Activated CD8-positive, alpha-beta memory T cell treated with anti-CD3 and anti-CD28 coated beads, Interleukin-2, amount 50 U/mL, for 48 hours (primary cell): ENCODE data around the gene CGB8.
A peak's percentile ranks its signal among the peaks of the same experiment; 100 is the strongest.
"Not testable (repeated sequence)": the region's sequence is repeated elsewhere in the genome, so short reads cannot be mapped to it uniquely, and the experiment has no call there.

Source experiments
- DNase-seq: peaks from one replicate; pipeline ENCODE4 v3.0.0-alpha.2; 2020

CGB8 gene

DNA sequence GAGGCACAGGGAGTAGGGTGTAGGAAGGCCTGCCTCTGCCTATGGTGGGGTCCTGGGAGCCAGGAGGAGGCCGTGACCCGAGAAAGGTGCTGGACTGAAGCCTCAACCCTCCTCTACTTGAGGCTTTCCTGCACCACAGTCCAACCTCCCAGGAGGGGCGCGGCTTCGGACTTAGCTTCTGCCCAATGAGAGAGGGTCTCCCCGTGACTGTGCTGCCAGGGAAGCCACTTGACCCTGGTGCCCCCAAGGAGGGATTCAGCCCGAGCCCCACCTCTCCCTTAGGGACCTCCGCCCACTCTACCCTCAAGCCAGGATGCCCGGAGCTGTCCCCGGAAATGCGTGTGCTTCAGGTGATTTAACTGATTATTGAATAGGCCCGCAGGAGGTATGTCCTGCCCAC is at the start of gene CGB8:
Gene CGB8 (minus strand): TSS at position 101 of the 400 bp plus-strand sequence. CDS start 372 bp downstream, outside the sequence.
- DNase-seq = not testable (repeated sequence)

DNA sequence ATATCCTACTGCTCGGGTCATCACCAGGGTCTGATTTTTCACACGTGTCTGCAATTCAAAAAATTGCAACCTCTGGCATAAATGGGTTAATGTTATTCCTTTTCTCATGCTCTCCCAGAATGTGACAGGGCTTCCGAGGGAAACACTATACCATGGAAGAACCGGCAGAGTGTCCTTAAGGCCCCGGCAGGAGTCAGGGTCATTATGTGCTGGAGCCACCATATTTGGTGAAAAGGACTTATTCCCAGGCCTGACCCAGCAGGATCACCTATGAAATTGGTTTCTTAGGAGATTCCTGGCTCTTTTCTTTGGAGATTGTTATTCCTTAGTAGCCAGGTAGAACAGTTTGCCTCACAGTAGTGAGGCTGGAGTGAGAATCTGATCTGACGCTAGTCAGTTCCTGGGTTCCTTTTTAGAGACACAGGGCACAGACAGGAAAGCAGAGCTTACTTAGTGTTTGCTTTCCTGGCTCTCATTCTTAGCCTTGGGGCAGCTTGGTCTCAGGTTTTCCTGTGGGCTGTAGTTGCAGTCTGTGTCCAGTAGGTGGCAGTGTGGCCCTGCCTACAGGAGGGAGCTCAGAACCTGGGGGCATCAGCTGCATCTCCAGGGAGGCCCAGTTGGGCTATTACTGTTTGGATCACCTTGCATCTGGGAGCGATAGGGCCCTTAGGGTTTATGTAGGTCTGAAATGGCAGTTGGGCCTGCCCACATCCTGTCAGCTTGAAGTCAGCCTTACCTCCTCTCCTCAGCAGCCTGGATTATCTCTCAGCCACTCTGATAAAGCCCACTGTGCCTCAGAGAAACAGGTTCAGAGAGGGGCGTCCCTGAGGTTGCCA is 48.8 kb upstream of the CGB8 start:
- peak; percentile 84 for DNase-seq

DNA sequence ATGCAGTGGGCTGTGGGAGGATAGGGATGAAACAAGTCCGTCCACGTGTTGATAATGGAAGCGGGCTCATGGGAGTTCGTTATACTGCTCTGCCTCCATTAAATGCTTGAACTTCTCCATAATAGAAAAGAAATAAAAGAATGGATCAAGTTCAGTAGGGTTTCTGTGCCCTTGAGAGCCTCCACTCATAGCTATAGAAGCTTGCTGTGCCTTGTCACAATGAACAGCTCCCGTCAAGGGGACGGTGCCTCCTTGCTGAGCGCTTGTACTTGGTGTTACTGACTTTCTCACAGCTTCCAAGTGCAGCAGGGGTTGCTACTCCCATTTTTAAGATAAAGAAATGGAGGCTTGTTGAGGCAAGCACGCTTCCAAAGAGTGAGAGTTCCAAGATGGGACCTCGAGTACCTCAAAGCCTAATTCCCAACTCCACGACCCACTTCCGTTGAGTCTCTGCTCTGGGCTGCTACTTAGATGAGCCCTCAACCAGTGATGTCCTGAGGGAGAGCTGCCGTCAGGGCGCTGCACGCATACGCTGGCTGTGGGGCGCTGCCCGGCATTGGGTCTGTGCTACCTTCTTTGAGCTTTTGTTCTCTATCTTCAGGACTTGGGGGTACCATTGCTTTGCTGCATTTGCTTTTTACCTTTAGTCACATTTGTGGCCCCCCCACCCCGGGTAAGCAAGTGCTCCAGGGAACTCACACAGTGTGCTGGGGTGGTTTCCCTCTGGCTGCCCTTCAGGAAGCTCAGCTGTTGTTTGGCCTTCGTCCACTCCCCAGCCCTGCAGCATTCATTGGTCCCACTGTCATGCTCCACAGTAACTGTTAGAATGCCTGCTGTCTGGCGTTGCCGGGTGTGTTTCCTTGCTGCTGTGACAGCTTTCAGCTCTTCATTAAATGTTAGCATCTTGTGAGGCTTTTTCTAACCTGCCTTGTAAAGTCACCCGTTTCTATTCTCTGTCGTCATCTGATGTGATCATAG is 45.9 kb upstream of the CGB8 start:
- DNase-seq = peak; percentile 49

DNA sequence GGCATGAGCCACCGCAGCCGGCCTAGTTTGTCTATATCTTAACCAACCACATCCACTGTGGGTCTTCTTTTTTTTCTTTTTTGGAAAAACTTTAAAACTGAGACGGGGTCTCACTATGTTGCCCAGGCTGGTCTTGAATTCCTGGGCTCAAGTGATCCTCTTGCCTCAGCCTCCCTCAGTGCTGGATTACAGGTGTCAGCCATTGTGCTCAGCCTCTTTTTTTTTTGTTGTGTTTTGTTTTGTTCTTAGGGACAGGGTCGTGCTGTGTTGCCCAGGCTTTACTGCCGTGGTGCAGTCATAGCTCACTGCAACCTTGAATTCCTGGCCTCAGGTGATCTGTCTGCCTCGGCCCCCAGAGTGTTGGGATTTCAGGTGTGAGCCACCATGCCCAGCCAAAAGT is 43.8 kb upstream of the CGB8 start:
- DNase-seq = no peak

DNA sequence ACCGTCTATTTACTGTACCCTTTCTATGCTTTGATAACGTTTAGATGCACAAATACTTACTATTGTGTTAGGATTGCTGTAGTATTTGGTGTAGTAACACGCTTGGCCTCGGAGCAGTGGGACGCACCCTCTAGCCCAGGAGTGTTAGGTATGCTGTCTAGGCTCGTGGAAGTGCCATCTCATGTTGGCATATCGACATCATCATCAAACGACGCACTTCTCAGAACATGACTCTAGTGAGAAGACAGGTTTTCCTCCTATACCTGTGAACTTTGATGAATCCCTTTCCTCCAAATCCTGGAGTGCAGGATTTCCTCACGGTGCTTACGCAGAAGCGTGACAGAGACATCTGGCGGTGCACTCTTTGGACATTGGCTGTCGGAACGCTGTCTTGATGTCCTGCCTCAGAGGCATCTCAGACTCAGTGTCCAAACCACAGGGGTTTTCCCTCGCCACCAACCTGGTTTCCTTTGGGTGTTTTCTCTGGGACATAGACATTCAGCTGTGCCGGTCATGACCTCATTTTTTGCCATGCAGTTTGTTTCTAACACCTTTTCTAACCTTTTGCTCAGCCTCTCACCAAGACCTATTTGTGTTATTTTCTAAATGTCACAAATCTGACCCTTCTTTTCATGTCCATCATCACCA is 42.6 kb upstream of the CGB8 start:
- DNase-seq = peak; percentile 51

DNA sequence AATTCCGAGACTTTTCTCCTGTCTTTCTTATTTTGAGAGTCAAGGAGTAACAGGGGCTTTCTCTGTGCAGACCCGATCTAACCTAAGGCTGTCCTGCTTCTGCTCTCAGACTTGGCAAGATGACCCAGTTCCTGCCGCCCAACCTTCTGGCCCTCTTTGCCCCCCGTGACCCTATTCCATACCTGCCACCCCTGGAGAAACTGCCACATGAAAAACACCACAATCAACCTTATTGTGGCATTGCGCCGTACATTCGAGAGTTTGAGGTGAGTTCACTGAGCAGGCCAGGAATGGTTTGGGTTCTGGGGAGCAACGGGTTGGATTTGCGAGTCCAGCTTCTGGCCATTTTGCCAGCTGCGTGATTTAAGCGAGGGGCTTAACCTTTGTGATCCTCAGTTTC is 37.4 kb upstream of the CGB8 start:
- peak; percentile 49 for DNase-seq

DNA sequence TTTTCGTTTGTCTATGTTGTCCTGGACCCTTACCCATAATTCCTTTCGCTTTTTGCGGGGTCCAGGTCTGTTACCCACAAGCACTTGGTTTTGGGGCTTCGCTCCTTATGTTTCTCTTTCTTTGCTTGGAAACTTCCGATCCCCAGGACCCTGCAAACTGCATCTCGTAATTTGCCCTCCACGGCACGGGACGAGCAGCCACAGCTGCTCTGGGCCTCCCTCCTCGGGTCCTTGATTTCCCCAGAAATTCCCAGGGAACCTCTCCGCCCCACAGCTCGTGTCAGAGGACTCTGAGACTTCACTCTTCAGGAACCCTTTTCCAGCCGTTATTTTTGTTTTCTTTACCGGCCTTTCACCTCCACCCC is 36.9 kb upstream of the CGB8 start:
- no peak for DNase-seq

DNA sequence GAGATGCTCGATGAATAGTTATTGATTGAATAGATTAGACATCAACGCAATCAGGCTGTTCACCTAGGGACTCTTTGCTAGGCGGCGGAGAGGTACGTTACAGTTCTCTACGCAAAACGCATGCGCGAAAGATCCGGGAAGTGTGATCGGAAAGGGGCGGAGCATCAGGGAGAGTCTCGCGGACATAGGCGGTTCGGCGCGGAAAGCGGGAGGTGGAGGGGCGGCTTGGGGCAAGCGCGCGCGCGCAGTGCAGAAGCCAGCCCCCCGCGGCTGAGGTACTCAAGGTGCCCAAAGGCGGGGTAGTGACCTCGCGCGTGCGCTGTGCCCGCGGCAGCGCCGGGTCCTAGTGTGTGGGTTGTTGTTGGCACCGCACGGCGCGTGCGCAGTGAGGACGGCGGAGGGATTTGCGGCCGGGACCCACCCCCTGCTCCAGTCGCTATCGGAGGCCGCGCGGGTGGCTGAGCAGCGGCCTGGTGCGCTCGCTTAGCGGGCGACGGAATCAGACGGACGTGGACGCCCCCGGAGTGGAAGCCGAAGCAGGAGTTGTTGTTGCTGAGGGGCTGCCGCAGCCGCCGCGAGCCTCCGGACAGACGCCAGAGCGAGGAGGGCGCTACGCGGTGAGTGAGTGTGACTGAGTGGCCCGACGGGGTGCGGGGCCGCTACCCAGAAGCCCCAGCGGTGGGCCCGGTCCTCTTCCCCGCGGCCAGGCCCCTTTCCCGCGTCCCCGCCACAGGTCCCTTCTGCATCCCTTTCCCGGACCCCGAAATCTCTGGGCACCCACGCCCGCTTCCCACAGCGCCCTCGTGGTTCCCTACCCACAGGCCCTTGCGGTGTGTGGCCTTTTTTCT is 36.3 kb upstream of the CGB8 start, which contains the start of gene SNRNP70:
Gene SNRNP70 (plus strand): TSS at position 432 of the 848 bp plus-strand sequence. CDS start 964 bp downstream, outside the sequence.
- DNase-seq = peak; percentile 99

DNA sequence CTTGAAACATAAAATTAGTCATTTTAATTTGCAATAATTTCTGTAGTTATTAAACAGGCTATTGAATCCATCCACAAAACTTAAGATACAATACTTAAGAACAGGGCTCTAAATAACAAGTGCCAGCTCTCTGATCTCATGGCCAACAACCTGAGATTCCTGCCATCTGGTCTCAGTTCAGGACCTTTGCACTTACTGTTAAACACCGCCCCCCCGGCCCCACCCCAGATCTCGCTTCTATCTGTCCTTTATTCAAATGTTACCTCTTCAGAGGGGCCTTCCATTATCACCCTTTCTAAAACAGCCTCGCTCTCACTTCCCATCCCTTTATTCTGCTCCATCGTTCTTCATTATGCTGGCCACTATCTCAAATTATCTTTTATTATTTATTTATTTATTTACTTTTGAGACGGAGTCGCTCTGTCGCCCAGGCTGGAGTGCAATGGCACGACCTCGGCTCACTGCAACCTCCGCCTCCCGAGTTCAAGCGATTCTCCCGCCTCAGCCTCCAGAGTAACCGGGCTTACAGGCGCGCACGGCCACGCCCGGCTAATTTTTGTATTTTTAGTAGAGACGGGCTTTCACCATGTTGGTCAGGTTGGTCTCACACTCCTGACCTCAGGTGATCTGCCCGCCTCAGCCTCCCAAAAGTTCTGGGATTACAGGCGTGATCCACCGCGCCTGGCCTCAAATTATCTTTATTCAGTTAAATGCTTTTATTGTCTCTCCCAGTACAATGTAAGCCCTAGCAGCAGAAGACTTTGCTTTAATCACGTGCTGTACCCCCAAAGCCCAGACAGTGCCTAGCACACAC is 35.5 kb upstream of the CGB8 start:
- no peak for DNase-seq

DNA sequence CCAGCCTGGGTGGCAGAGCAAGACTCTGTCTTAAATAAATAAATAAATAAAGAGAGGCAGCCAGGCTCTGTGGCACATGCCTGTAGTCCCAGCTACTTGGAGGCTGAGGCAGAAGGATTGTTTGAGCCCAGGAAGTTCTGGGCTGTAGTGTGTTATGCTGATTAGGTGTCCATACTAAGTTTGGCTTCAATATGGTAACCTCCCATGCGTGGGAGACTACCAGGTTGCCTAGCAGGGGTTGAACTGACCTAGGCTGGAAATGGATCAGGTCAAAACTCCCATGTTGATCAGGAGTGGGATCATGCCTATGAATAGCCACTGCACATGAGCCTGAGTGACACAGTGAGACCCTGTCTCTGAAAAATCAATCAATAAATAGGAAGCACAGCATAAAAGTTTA is 32.4 kb upstream of the CGB8 start:
- no peak for DNase-seq

DNA sequence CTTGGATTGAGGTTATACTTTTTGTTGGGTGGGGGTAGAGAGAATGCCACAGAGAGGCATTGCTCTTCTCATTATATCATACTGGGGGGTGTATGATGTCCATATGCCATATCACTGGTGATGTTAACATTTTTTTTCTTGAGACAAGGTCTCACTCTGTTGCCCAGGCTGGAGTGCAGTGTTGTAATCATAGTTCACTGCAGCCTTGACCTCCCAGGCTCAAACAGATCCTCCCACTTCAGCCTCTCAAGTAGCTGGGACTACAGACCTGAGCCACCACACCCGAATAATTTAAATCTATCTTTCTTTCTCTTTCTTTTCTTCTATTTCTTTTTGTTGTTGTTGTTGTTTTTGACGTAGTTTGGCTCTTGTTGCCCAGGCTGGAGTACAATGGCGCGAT is 31.5 kb upstream of the CGB8 start:
- no peak for DNase-seq

DNA sequence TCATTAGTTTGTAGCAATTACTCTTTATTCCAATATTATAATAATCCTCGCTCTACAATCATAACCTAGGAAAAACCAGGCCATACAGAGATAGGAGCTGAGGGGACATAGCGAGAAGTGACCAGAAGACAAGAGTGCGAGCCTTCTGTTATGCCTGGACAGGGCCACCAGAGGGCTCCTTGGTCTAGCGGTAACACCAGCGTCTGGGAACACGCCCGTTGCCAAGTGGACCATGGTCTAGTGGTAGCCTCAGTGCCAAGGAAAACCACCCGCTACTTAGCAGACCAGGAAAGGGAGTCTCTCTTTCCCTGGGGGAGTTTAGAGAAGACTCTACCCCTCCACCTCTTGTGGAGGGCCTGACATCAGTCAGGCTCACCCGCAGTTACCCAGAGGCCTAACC is 26.0 kb upstream of the CGB8 start:
- not testable (repeated sequence) for DNase-seq

DNA sequence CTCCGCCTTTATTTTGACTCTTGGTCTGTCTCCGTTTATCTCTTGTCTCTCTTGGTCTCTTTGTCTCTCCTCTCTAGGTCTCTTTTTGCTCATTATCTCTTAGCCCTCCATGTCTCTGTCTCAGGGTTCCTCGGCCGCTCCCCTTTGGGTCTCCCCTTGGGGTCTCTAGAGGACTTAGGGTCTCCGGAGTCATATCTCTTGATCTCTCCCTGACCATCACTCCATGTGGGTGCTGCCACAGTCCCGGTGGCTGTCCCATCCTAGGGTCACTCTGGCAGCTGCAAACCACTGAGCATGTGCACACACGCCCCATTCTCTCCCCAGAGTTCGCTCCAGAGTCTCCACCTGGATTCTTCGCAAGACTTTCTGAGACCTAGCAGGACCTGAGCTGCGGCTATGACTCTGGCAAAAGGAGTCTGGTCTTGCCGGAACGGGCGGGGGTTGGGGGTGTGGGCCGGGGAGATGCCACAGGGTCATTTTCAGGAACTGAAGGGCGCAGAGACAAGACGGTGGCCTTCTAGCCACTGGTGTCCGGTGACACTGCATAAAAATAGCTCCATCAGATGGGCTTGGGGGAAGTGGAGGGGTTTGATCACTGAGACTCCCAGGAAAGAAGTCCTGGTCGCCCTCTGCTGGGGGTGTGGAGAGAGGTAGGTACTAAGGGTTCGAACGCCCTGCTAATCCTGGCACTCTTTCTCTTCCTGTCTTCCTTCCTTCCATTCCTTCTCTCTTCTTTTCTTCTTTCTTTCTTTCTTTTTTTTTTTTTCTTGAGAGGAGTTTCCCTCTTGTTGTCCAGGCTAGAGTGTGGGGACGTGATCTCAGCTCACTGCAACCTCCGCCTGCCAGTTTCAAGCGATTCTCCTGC is 24.8 kb upstream of the CGB8 start:
- no peak for DNase-seq

DNA sequence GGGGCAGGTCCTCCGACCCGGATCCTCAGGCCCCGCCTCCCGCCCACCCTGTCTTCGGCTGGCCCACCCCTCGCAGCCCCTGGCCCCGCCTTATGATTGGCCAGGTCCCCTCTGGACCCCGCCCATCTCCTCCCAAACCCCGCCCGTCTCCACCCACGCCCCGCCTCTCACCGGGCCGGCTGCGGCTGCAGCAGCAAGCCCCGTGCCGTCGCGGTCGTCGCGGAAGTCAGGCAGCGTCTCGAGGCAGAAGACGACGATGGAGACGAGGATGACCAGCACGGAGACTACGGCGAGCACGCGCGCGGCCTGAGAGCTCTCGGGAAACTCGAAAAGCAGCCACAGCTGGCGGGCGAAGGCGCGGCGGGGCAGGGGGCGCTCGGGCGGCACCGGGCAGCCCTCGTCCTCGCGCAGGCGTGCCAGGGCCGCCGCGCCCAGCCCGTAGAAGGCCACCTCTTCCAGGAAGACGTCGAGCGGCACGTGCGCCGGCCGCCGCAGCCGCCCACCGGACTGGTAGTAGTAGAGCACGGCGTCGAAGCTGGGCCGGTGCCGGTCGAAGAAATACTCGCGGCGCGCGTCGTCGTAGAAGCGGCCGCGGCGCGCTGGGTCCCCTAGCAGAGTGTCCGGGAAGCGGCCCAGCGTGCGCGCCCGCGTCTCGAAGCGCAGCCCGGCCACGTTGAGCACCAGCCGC is 23.1 kb upstream of the CGB8 start:
- DNase-seq = no peak

DNA sequence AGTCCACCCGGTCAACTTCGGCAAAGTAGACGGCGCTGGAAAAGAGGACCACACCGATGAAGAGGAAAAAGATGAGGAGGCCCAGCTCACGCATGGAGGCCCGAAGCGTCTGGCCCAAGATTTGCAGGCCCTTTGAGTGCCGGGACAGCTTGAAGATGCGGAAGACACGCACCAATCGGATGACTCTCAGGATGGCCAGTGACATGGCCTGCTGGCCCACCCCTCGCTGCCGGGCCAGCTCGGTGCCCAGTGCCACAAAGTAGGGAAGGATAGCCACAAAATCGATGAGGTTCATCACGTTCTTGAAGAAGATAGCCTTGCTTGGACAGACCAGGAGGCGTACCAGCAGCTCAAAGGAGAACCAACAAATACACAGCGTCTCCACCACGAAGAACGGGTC is 21.5 kb upstream of the CGB8 start:
- no peak for DNase-seq

DNA sequence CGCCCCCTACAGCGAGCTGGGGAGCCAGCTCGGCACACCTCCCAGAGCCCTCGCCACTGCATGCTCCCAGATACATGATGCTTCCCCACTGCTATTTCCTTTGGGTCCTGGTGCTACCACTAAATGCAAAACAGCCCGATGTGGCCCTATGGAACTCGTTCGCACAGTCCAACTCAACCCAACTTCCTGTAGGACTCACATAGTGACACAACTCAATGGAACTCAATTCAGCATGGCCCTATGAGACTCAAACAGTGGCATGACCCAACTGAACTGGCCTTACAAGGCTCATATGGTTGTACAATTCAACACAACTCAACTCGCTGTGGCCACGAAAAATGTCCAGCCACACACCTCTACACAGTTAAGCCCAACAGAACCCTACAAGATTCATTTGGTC is 20.1 kb upstream of the CGB8 start:
- no peak for DNase-seq

DNA sequence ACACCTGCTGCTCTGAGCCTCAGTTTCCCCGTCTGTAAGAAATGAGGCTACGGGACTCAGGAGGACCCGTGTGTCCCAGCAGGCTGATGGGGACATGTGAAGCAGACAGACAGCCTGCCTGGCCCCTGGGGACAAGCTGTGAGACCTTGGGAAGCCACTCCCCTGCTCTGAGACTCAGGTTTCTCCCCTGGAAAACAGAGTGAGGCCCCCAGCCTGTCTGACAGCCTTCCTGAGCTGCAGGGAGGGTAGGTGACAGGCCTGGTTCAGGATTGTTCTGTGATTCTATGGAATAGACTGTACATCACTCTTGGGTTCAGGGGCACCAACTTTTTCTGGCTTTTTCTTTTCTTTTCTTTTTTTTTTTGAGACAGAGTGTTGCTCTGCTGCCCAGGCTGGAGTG is 18.6 kb upstream of the CGB8 start:
- DNase-seq = no peak

DNA sequence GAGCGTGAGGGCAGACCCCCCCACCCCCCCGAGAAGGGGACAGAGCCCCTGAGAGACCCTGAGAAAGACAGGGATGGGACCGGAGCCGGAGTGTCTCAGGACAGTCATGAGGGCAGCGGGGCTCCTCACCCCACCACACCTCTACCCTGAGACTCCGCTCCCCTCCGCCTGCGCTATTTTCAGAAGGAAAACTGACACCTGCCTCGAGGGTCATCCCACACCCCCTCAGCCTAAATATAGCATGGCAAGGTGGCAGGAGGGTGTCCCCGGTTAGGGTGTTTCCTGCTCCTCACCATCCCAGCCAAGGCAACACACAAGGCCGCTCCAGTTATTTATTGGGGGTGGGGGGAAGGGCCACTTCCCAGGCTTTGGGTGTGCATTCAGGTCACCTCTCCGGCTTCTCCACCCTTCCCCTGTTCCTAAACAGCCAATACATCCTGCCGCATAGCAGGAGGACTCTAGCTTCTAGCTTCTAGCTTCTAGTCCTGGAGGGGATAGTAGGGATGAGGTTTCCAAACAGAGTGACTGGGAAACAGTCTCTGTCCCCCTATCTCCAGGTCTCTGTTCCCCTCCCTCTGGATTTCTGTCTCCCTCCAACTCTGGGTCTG is 17.1 kb upstream of the CGB8 start:
- DNase-seq = no peak
